Ovary (tissue), 9 donors: ENCODE data around the gene PPFIA2. TPM values are rescaled to one million over a fixed set of nuclear protein-coding genes. Genes with fewer than 3 reads are reported as not detected.

Experiments used
- DNase-seq, 5 donors: peaks; one replicate each; pipeline ENCODE4 v3.0.0-alpha.2; 2019 to 2020
- H3K27ac ChIP-seq, 2 donors: fragments of 200-600 bp; one replicate each; pipeline versions ENCODE4 v1.5.1 to v1.8.0; 2019 to 2022
- H3K27me3 ChIP-seq: fragments of 200-600 bp; one replicate; pipeline ENCODE4 v1.8.0; 2022
- H3K36me3 ChIP-seq: fragments of 200-600 bp; sonication (generic); one replicate; pipeline ENCODE4 v1.5.1; 2019
- H3K4me1 ChIP-seq: one replicate; pipeline ENCODE4 v1.8.1; 2013; ENCODE audit warnings: mild to moderate bottlenecking, moderate library complexity; ENCODE audit not compliant: insufficient read depth
- H3K4me3 ChIP-seq: fragments of 200-600 bp; sonication (generic); one replicate; pipeline ENCODE4 v1.5.1; 2017
- H3K9me3 ChIP-seq, 2 donors: fragments of 200-600 bp in 1 of 2; sonication (generic) in 1 of 2; one replicate each; pipeline versions ENCODE4 v1.5.1 to v1.8.1; 2013 to 2019; ENCODE audit warnings: mild to moderate bottlenecking in 1 of 2, moderate library complexity in 1 of 2
- CTCF ChIP-seq, 3 donors: fragments of 450-650 bp in 2 of 3; fragments of 200-600 bp in 1 of 3; IDR thresholded peaks; one replicate each; pipeline versions ENCODE4 v1.5.1 to v1.8.0; 2016 to 2022; ENCODE audit warnings: antibody characterized with exemption in 3 of 3, mild to moderate bottlenecking in 1 of 3
- EP300 ChIP-seq: sonication (generic); formaldehyde crosslinking; IDR thresholded peaks from one replicate; pipeline ENCODE4 v1.6.1; 2017; ENCODE audit warnings: antibody characterized with exemption
- POLR2A ChIP-seq: fragments of 450-650 bp; IDR thresholded peaks from one replicate; pipeline ENCODE4 v1.6.1; 2017; ENCODE audit warnings: antibody characterized with exemption, mild to moderate bottlenecking, moderate library complexity
- WGBS, 3 donors: extraction: QIAGEN DNeasy Blood & Tissue Kit in 1 of 3; methylation state at CpG; one replicate each; pipeline versions ENCODE4 v1.1.5 to v1.1.7; 2013 to 2017; 5-methylcytosine and 5-hydroxymethylcytosine counted together
- intact Hi-C, 4 donors: fragments of 100-400 bp; cut with DNase I; formaldehyde crosslinking; loops; one replicate each; pipeline versions ENCODE4 v1.11.0 to v1.15.1; 2022 to 2023
- polyA plus RNA-seq, 2 donors: library from polyadenylated mRNA; stranded (reverse); fragments of 200-250 nt in 1 of 2; fragments of 350-450 nt in 1 of 2; fragmentation: Illumina TruSeq in 1 of 2; extraction: RNeasy Lipid Tissue Mini Kit (QIAGEN cat#74804) in 1 of 2; gene quantifications; one replicate each; pipeline ENCODE4 v1.2.3, GENCODE V29; 2013 to 2014
- total RNA-seq, 7 donors: library from RNA; depleted of rRNA in 2 of 7; stranded (reverse); fragments of >200 nt in 2 of 7; fragmentation: NEBNext Ultra II Directional in 3 of 7; extraction: Animal tissue kit (Norgen Biotek cat#: 25700) in 3 of 7; gene quantifications; one replicate each; pipeline versions ENCODE4 v1.1.0 to v1.2.4, GENCODE V29; 2016 to 2023
- donor health status: DM: no; HTN: no; CAD: no; lungs with moderate emphysema.
- donor health status: DM: no; HTN: no; CAD: no.
- donor health status: Bipolar disorder and iron deficiency.
- donor health status: DM: yes; HTN: yes; CAD: no.
- donor health status: DM: no; HTN: no; CAD: no.
- donor health status: DM: yes; HTN: yes; CAD: no.

The PPFIA2 gene
- total and polyA plus RNA-seq, 9 donors, result 0.99 to 8.3 (median 3.4) TPM

GRCh38 chr12:81644503-81644902, 114.6 kb downstream of the PPFIA2 start:
- 2 to 5% (median 3%) methylated on average over 1 of the region's 1 CpG for WGBS, 3 donors
- Histone ChIP-seq H3K4me1 (no peaks in the 10 kb centered on the region), H3K27ac (no peak overlapping the region), H3K36me3 (no peaks in the 10 kb centered on the region), H3K9me3 (no peaks in the 10 kb centered on the region), H3K4me3 (no peak overlapping the region), H3K27me3 (no peaks in the 10 kb centered on the region)
- intact Hi-C loops, result no loop called here
- DNase-seq, result no peak
- TF ChIP-seq EP300 (no peak), POLR2A (no peak), CTCF (IDR thresholded peaks at IDR 0.05) (peak in 1 of 3 donors; percentile 14)

GRCh38 chr12:81639196-81639595, 120.0 kb downstream of the PPFIA2 start:
- Histone ChIP-seq H3K4me3 (no peak overlapping the region), H3K27me3 (no peaks in the 10 kb centered on the region), H3K9me3 (no peaks in the 10 kb centered on the region), H3K27ac (no peak overlapping the region), H3K36me3 (no peaks in the 10 kb centered on the region), H3K4me1 (no peaks in the 10 kb centered on the region)
- TF ChIP-seq POLR2A, result no peak
- no peak for TF ChIP-seq CTCF (IDR thresholded peaks at IDR 0.05)
- TF ChIP-seq EP300, result no peak
- no peak for DNase-seq
- intact Hi-C loops, result no loop called here
- whole genome bisulfite sequencing, 3 donors, result 9 to 40% (median 14%) methylated on average over 1 of the region's 1 CpG

GRCh38 chr12:81633127-81633526, 126.0 kb downstream of the PPFIA2 start:
- Histone ChIP-seq H3K36me3 (no peaks in the 10 kb centered on the region), H3K4me1 (no peaks in the 10 kb centered on the region), H3K27me3 (no peaks in the 10 kb centered on the region), H3K4me3 (no peak overlapping the region), H3K27ac (no peak overlapping the region), H3K9me3 (no peaks in the 10 kb centered on the region)
- intact Hi-C loops, result no loop called here
- TF ChIP-seq POLR2A, result no peak
- no peak for TF ChIP-seq CTCF (IDR thresholded peaks at IDR 0.05)
- TF ChIP-seq EP300, result no peak
- DNase-seq, result no peak

GRCh38 chr12:81627336-81628189, 131.6 kb downstream of the PPFIA2 start:
- H3K27me3 ChIP-seq, result no peaks in the 10 kb centered on the region
- H3K4me3 ChIP-seq, result no peak overlapping the region
- intact Hi-C loops, result no loop called here
- 10 to 16% (median 12%) methylated on average over 4 of the region's 4 CpGs for WGBS, 3 donors
- DNase-seq, result no peak
- H3K4me1 ChIP-seq, result no peaks in the 10 kb centered on the region
- H3K27ac ChIP-seq, result no peak overlapping the region
- no peaks in the 10 kb centered on the region for H3K36me3 ChIP-seq
- no peaks in the 10 kb centered on the region for H3K9me3 ChIP-seq
- TF ChIP-seq EP300 (no peak), CTCF (IDR thresholded peaks at IDR 0.05) (peak in 1 of 3 donors; percentile 11), POLR2A (no peak)
